Measurements from ENCODE around the gene CMYA5.

The CMYA5 gene

GRCh38 chr5:79699763-79700400, 10.2 kb downstream of the CMYA5 start:
- no peaks in the 10 kb centered on the region for H3F3A ChIP-seq (ENCODE audit: insufficient read depth)
- H3K36me3 ChIP-seq (ENCODE audit: low read length): no peaks in the 10 kb centered on the region
- no peaks in the 10 kb centered on the region for H4K20me1 ChIP-seq (ENCODE audit: low read depth, low read length)
- no peak overlapping the region for H3K27ac ChIP-seq (ENCODE audit: low read depth, low read length)
- H2AFZ ChIP-seq (ENCODE audit: low read depth, low read length, severe bottlenecking): no peak overlapping the region
- H3K9ac ChIP-seq (ENCODE audit: low read length): no peak overlapping the region
- H3K4me3 ChIP-seq (ENCODE audit: insufficient read depth, low read length, poor library complexity, severe bottlenecking): no peak overlapping the region
- H3K9me2 ChIP-seq (replicated peaks; ENCODE audit: insufficient read depth, low read length): no peaks in the 10 kb centered on the region
- no peak overlapping the region for H3K4me2 ChIP-seq (ENCODE audit: low read depth, low read length, poor library complexity, severe bottlenecking)
- H3K9me3 ChIP-seq (ENCODE audit: insufficient read depth, low read length): no peaks in the 10 kb centered on the region
- H3K79me2 ChIP-seq (ENCODE audit: insufficient read depth, low read length): no peaks in the 10 kb centered on the region
- H3K27me3 ChIP-seq (ENCODE audit: low read length): no peaks in the 10 kb centered on the region
- TF ChIP-seq EZH2phosphoT487 (conservative IDR thresholded peaks at IDR 0.05; ENCODE audit: low read length): no peak
- no peak for TF ChIP-seq CTCF (IDR thresholded peaks at IDR 0.05; ENCODE audit: insufficient read depth, low read length, poor library complexity, severe bottlenecking)

GRCh38 chr5:79702606-79703380, 13.2 kb downstream of the CMYA5 start:
- Histone ChIP-seq H3K79me2 (ENCODE audit: insufficient read depth, low read length) (no peaks in the 10 kb centered on the region), H3K9me2 (replicated peaks; ENCODE audit: insufficient read depth, low read length) (no peaks in the 10 kb centered on the region), H3K27me3 (ENCODE audit: low read length) (no peaks in the 10 kb centered on the region), H4K20me1 (ENCODE audit: low read depth, low read length) (no peaks in the 10 kb centered on the region), H3K9me3 (ENCODE audit: insufficient read depth, low read length) (no peaks in the 10 kb centered on the region; the same call in 1 of the 2 replicates), H3K27ac (ENCODE audit: low read depth, low read length) (no peak overlapping the region), H3K4me3 (ENCODE audit: insufficient read depth, low read length, poor library complexity, severe bottlenecking) (no peak overlapping the region), H3K4me2 (ENCODE audit: low read depth, low read length, poor library complexity, severe bottlenecking) (no peak overlapping the region), H3K36me3 (ENCODE audit: low read length) (no peaks in the 10 kb centered on the region), H3F3A (ENCODE audit: insufficient read depth) (no peaks in the 10 kb centered on the region), H2AFZ (ENCODE audit: low read depth, low read length, severe bottlenecking) (no peak overlapping the region), H3K9ac (ENCODE audit: low read length) (no peak overlapping the region)
- TF ChIP-seq CTCF (IDR thresholded peaks at IDR 0.05; ENCODE audit: insufficient read depth, low read length, poor library complexity, severe bottlenecking) (peak; percentile 43), EZH2phosphoT487 (conservative IDR thresholded peaks at IDR 0.05; ENCODE audit: low read length) (no peak)

GRCh38 chr5:79703381-79703645, 13.7 kb downstream of the CMYA5 start:
- Histone ChIP-seq H4K20me1 (ENCODE audit: low read depth, low read length) (no peaks in the 10 kb centered on the region), H3K27me3 (ENCODE audit: low read length) (no peaks in the 10 kb centered on the region), H3F3A (ENCODE audit: insufficient read depth) (no peaks in the 10 kb centered on the region), H3K4me3 (ENCODE audit: insufficient read depth, low read length, poor library complexity, severe bottlenecking) (no peak overlapping the region), H3K36me3 (ENCODE audit: low read length) (no peaks in the 10 kb centered on the region), H3K9me3 (ENCODE audit: insufficient read depth, low read length) (no peaks in the 10 kb centered on the region; the same call in 1 of the 2 replicates), H3K4me2 (ENCODE audit: low read depth, low read length, poor library complexity, severe bottlenecking) (no peak overlapping the region), H3K79me2 (ENCODE audit: insufficient read depth, low read length) (no peaks in the 10 kb centered on the region), H3K9ac (ENCODE audit: low read length) (no peak overlapping the region), H3K9me2 (replicated peaks; ENCODE audit: insufficient read depth, low read length) (no peaks in the 10 kb centered on the region), H3K27ac (ENCODE audit: low read depth, low read length) (no peak overlapping the region), H2AFZ (ENCODE audit: low read depth, low read length, severe bottlenecking) (no peak overlapping the region)
- TF ChIP-seq EZH2phosphoT487 (conservative IDR thresholded peaks at IDR 0.05; ENCODE audit: low read length) (no peak), CTCF (IDR thresholded peaks at IDR 0.05; ENCODE audit: insufficient read depth, low read length, poor library complexity, severe bottlenecking) (no peak)

Measured in SU-DHL-6 (cell line).